ENCODE results near the gene DPH2.

DPH2 gene

DNA sequence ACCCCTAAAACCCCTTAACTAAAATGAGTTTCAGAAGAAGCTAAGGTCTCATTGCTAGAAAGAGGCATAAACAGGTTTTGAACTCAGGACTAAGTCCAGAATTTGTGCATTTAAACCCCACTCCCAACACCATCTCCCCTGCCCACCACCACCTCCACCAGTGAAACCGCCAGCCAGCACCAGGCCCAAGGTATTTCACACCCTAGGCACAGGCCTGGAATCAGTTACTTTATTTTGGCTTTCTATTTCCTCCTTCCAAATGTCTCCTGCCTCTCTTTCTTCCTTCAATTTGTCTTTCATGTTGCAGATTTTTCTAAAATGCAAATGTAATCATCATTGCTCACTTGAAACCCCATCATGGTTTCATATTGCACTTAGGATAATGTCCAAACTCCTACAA lies 24.9 kb upstream of the DPH2 start:
- no peak overlapping the region for H3K4me3 ChIP-seq (ENCODE audit: low read depth, low read length)

DNA sequence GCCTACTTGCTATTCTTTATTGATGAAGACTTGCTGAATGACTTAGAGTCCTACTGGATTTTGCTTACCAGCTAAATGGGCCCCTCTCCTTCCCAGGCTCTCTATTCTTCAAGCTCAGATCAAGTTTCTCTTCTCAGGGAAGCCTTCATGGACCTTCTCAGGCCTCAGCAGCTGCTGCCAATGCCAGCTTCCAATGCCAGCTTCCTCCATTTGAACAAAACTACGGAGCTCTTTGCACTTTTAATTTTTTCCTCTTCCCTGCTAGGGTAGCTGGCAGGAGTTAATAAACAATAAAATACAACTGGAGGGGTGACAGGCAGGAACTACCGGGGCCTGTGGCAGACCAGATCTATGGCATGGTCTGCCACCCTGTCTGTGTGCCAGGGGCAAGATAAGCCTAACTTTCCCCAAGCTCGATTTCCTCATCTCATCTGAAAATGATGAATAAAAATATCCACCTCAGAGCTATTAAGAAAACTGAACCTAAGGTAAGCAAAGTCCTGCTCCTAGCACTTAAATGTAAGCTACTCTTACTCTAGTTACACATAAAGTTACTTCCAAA lies 24.1 kb upstream of the DPH2 start:
- peak overlapping the region; percentile 47 for H3K4me3 ChIP-seq (ENCODE audit: low read depth, low read length)

DNA sequence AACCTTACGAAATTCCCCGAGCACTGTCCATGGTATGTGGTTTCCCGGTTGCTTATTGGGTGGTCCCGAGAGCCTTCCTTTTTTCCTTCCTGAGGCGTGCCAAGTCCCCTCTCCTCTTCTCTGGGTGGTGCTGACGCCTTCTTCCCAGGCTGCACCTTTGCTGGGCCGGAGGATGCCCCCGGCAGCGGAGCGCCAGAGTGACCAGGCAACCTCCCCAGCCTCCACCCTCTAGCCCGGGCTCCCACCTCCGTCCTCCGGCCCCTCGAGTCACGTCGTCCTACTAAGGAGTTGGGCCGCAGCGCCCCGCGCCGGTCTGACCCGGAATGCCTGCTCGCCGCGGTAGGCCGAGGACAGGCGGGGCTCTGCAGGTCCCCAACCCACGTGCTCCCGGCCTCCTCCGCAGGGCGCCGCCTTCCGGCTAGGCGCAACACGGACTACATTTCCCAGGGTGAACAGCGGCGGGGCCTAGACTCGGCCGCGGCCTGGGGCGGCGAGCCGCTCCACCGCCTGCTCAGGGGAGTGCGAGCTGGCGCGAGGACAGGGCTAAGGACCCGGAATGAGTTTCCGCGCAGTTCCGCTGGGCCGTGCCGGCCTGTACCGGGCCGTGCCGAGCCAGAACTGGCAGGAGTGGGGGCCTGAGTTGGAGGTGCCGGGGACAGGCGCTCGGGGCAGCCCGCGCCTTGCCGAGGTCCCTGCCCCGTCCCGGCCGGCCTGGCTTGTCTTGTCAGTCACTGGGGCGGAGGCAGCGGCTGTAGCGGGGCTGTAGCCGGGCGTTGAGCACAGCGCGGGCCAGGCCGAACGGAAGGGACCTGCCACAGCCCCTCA lies 23.4 kb upstream of the DPH2 start, which contains the start of gene IPO13:
TSS of gene IPO13 (plus strand) at position 715 of the 825 bp plus-strand sequence. CDS start 651 bp downstream, outside the sequence.
- H3K4me3 ChIP-seq (ENCODE audit: low read depth, low read length) = peak within 1 kb of the TSS; percentile 90

GRCh38 chr1:43947061-43947873 lies 22.5 kb upstream of the DPH2 start:
- peak overlapping the region; percentile 90 for H3K4me3 ChIP-seq (ENCODE audit: low read depth, low read length)

- no peak overlapping the region for H3K4me3 ChIP-seq (ENCODE audit: low read depth, low read length)
These were observed 21.9 kb upstream of the DPH2 start for GRCh38 chr1:43947874-43948437.

DNA sequence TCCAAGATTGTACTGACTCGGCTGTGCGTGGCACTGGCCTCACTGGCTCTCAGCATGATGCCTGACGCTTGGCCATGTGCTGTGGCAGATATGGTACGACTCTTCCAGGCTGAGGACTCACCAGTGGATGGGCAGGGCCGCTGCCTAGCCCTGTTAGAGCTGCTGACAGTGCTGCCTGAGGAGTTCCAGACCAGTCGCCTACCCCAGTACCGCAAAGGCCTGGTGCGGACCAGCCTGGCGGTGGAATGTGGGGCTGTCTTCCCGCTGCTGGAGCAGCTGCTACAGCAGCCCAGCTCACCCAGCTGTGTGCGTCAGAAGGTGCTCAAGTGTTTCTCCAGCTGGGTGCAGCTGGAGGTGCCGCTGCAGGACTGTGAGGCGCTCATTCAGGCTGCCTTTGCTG lies 20.1 kb upstream of the DPH2 start:
- H3K4me3 ChIP-seq (ENCODE audit: low read depth, low read length) = no peak overlapping the region

- no peak overlapping the region for H3K4me3 ChIP-seq (ENCODE audit: low read depth, low read length)
These were observed 18.5 kb upstream of the DPH2 start for GRCh38 chr1:43951021-43951985.

DNA sequence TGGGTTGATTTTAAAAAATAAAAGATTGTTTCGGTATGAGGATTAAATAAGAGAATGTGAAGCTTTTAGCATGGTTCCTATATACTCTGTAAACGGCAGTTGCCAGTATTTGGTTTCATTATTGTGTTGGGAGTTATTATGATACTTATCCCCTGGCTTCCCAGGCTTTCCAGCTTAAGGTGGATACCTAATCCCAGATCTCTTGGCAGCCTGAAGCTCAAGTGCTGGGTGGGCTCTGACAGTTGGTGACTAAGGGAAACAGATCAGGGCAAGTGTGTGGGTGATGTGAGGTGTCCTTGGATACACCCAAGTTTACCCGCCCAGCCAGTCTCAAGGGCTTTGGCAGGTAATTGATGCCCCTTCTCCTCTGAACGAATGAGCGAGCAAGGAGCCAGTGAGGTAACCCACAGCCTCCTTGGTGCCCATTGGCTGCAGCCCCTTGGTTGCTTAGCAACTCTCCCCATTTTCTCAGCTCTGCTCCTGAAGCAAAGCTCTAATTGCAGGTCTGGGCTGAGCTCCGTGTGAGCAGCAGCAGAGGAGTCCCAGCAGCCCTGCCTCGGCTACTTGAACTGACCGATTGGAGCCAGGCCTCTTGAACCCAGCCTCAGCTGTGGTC lies 17.0 kb upstream of the DPH2 start:
- H3K4me3 ChIP-seq (ENCODE audit: low read depth, low read length) = no peak overlapping the region

GRCh38 chr1:43953361-43953760 lies 16.4 kb upstream of the DPH2 start:
- no peak overlapping the region for H3K4me3 ChIP-seq (ENCODE audit: low read depth, low read length)

DNA sequence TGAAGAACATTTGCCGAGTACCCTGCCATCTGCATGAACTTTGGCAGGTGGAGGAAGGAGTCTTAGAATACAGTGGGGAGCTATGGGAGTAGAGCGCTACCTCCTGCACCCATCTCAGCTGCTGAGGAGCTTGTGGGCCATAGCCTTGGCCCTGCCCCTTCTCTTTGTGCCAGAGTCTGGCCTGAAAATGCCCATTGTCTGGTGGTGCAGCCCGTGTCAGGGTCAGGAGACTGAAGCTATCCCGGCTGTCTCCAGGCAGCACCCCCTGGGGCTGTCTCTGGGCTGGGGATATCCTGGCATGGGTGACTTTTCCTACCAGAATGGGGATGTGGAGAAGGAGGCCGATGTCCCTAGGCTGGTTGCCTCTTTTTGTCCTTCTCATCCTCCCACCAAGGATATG lies 15.8 kb upstream of the DPH2 start:
- no peak overlapping the region for H3K4me3 ChIP-seq (ENCODE audit: low read depth, low read length)

GRCh38 chr1:43956234-43956633 lies 13.6 kb upstream of the DPH2 start:
- H3K4me3 ChIP-seq (ENCODE audit: low read depth, low read length) = no peak overlapping the region

GRCh38 chr1:43957407-43958040 lies 12.3 kb upstream of the DPH2 start:
- no peak overlapping the region for H3K4me3 ChIP-seq (ENCODE audit: low read depth, low read length)

GRCh38 chr1:43958351-43959255 lies 11.2 kb upstream of the DPH2 start:
- no peak overlapping the region for H3K4me3 ChIP-seq (ENCODE audit: low read depth, low read length)

DNA sequence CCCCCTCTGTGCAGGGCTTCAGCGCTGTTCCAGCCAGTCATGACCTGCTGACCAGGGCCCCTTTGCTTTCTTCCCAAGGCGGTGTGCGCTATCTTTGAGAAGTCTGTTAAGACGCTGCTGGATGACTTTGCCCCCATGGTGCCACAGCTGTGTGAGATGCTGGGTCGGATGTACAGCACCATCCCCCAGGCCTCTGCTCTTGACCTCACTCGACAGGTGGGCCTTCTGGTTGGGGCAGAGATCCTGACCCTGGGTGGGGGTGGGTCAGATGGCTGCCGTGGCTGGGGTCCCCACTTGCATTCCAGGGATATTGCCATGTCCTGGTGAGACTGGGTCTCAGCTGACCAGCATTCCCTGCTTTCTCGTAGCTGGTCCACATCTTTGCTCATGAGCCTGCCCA lies 9.0 kb upstream of the DPH2 start:
- no peak overlapping the region for H3K4me3 ChIP-seq (ENCODE audit: low read depth, low read length)

GRCh38 chr1:43961692-43962091 lies 8.1 kb upstream of the DPH2 start:
- H3K4me3 ChIP-seq (ENCODE audit: low read depth, low read length) = no peak overlapping the region

DNA sequence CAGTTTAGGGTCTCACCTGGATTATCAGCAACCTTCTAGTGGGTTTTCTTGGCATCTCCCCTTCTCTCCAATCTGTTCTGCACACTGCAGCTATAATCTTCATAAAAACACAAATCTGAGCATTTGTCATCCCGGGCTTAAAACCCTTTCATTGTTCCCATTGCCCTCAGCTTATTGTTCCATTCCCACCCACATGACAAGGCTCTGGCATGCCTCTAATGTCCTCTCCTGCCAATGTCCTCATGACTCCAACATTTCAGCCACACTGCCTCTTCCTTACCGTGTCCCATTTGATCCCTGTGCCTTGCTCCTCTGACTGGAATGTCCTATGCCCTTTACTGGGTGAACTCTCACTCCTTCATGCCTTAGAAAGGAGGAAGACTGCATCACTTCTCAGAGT lies 7.5 kb upstream of the DPH2 start:
- no peak overlapping the region for H3K4me3 ChIP-seq (ENCODE audit: low read depth, low read length)

- no peak overlapping the region for H3K4me3 ChIP-seq (ENCODE audit: low read depth, low read length)
These were observed 6.8 kb upstream of the DPH2 start for GRCh38 chr1:43963006-43963405.

- no peak overlapping the region for H3K4me3 ChIP-seq (ENCODE audit: low read depth, low read length)
These were observed 5.9 kb upstream of the DPH2 start for GRCh38 chr1:43963890-43964289.

All from iPS-11a (cell line).